IMR-90 (cell line): ENCODE data around the gene DUSP28. TPM values are rescaled to one million over a fixed set of nuclear protein-coding genes. Genes with fewer than 3 reads are reported as not detected.

ENCODE experiments used
- ATAC-seq: fragments of 200-7000 bp; cut with Tn5 transposase; 2 replicates; pipeline ENCODE4 v1.9.1; 2020; ENCODE audit warnings: low read depth, mild to moderate bottlenecking, moderate library complexity
- BruUV-seq: library from RNA; stranded (reverse); fragments of 400-500 nt; replicated peaks from 2 replicates; lab custom pipeline; 2021; lab: Mats Ljungman, UMichigan
- CTCF ChIA-PET: fragments of 300-600 bp; formaldehyde crosslinking; extraction: SDS; loops from one replicate; lab custom pipeline; 2021; ENCODE audit warnings: antibody characterized with exemption; lab: Yijun Ruan, JAX
- POLR2A ChIA-PET: fragments of 300-600 bp; sonication (Branson Sonifier 250); formaldehyde crosslinking; loops from one replicate; lab custom pipeline; 2022; ENCODE audit warnings: antibody characterized with exemption; ENCODE audit not compliant: unreplicated experiment; lab: Charles Lee
- DNase-seq: peaks from one replicate; pipeline ENCODE4 v3.0.0; 2013
- H2AFZ ChIP-seq: replicated peaks from 2 replicates; pipeline ENCODE3; 2013; ENCODE audit warnings: low read length, mild to moderate bottlenecking; ENCODE audit not compliant: poor library complexity
- H2AK5ac ChIP-seq: 2 replicates; pipeline ENCODE4 v1.6.1; 2013; ENCODE audit warnings: low read depth, low read length, inconsistent platforms
- H2AK9ac ChIP-seq: replicated peaks from 2 replicates; pipeline ENCODE3; 2013; ENCODE audit warnings: mild to moderate bottlenecking, low read depth, low read length, moderate library complexity; ENCODE audit not compliant: poor library complexity
- H2BK120ac ChIP-seq: 2 replicates; pipeline ENCODE4 v1.6.1; 2013; ENCODE audit warnings: low read depth, low read length, inconsistent platforms
- H2BK15ac ChIP-seq: 3 replicates; pipeline ENCODE4 v1.6.1; 2013; ENCODE audit warnings: low read depth, low read length, inconsistent platforms
- H2BK20ac ChIP-seq: 2 replicates; pipeline ENCODE4 v1.6.1; 2013; ENCODE audit warnings: low read depth, mild to moderate bottlenecking, inconsistent platforms, low read length, moderate library complexity
- H2BK5ac ChIP-seq: 2 replicates; pipeline ENCODE4 v1.6.1; 2013; ENCODE audit warnings: mild to moderate bottlenecking, low read depth, low read length, inconsistent platforms; ENCODE audit not compliant: poor library complexity, severe bottlenecking
- H3K14ac ChIP-seq: replicated peaks from 2 replicates; pipeline ENCODE4 v1.6.1; 2013; ENCODE audit warnings: low read depth, low read length, inconsistent platforms
- H3K18ac ChIP-seq: 2 replicates; pipeline ENCODE4 v1.6.1; 2013; ENCODE audit warnings: low read depth, low read length, control low read depth
- H3K23ac ChIP-seq: 2 replicates; pipeline ENCODE4 v1.6.1; 2013; ENCODE audit warnings: low read depth, low read length, inconsistent platforms
- H3K27ac ChIP-seq: 2 replicates; pipeline ENCODE4 v1.5.1; 2013; ENCODE audit warnings: mild to moderate bottlenecking, control low read depth, low read length; ENCODE audit not compliant: insufficient read depth
- H3K27me3 ChIP-seq: 2 replicates; pipeline ENCODE4 v1.6.1; 2013; ENCODE audit warnings: low read length; ENCODE audit not compliant: control insufficient read depth, insufficient read depth
- H3K36me3 ChIP-seq: 2 replicates; pipeline ENCODE4 v1.6.1; 2013; ENCODE audit warnings: low read length, mixed read lengths; ENCODE audit not compliant: control insufficient read depth, insufficient read depth
- H3K4ac ChIP-seq: 2 replicates; pipeline ENCODE4 v1.6.1; 2013; ENCODE audit warnings: low read depth, low read length, inconsistent platforms
- H3K4me1 ChIP-seq: 2 replicates; pipeline ENCODE4 v1.6.1; 2013; ENCODE audit warnings: low read length, mixed read lengths; ENCODE audit not compliant: control insufficient read depth, insufficient read depth
- H3K4me2 ChIP-seq: 2 replicates; pipeline ENCODE4 v1.6.1; 2013; ENCODE audit warnings: low read depth, mild to moderate bottlenecking, control low read depth, low read length, moderate library complexity
- H3K4me3 ChIP-seq: 2 replicates; pipeline ENCODE4 v1.5.1; 2013; ENCODE audit warnings: low read depth, mild to moderate bottlenecking, control low read depth, low read length, moderate library complexity; ENCODE audit not compliant: insufficient read depth
- H3K56ac ChIP-seq: 2 replicates; pipeline ENCODE4 v1.6.1; 2013; ENCODE audit warnings: low read length, inconsistent platforms; ENCODE audit not compliant: insufficient read depth; ENCODE audit errors: extremely low read depth
- H3K79me1 ChIP-seq, 2 experiments: 2 replicates each; pipeline ENCODE4 v1.6.1; 2013; ENCODE audit warnings: low read length in 2 of 2, inconsistent platforms in 1 of 2, low read depth in 1 of 2
- H3K9ac ChIP-seq: 2 replicates; pipeline ENCODE4 v1.6.1; 2013; ENCODE audit warnings: low read depth, low read length, control low read depth
- H3K9me1 ChIP-seq: 2 replicates; pipeline ENCODE4 v1.6.1; 2013; ENCODE audit warnings: low read length, inconsistent platforms; ENCODE audit not compliant: insufficient read depth
- H3K9me3 ChIP-seq: 2 replicates; pipeline ENCODE4 v1.6.1; 2013; ENCODE audit warnings: low read length; ENCODE audit not compliant: control insufficient read depth, insufficient read depth
- H4K20me1 ChIP-seq: 2 replicates; pipeline ENCODE4 v1.6.1; 2013; ENCODE audit warnings: low read length, inconsistent platforms; ENCODE audit not compliant: insufficient read depth
- H4K5ac ChIP-seq: 2 replicates; pipeline ENCODE4 v1.6.1; 2013; ENCODE audit warnings: mild to moderate bottlenecking, low read depth, low read length, control low read depth
- H4K8ac ChIP-seq, 2 experiments: 2 replicates each; pipeline ENCODE4 v1.6.1; 2013; ENCODE audit warnings: low read depth in 2 of 2, low read length in 2 of 2, control low read depth in 1 of 2, inconsistent platforms in 1 of 2
- H4K91ac ChIP-seq: 2 replicates; pipeline ENCODE4 v1.6.1; 2013; ENCODE audit warnings: low read depth, low read length, inconsistent platforms; ENCODE audit not compliant: insufficient read depth
- BHLHE40 ChIP-seq: fragments of 150-350 bp; IDR thresholded peaks from 2 replicates; pipeline ENCODE4 v1.6.1; 2016; ENCODE audit warnings: mild to moderate bottlenecking, low read depth, low read length
- CEBPB ChIP-seq: IDR thresholded peaks from 2 replicates; pipeline ENCODE4 v1.6.1; 2012; ENCODE audit warnings: low read depth, low read length, improper control_type of control experiment
- CTCF ChIP-seq: conservative IDR thresholded peaks from 2 replicates; pipeline ENCODE4 v1.5.1; 2012; ENCODE audit warnings: mild to moderate bottlenecking, low read depth, low read length, improper control_type of control experiment
- ELK1 ChIP-seq: fragments of 150-350 bp; IDR thresholded peaks from 2 replicates; pipeline ENCODE4 v1.6.1; 2016; ENCODE audit warnings: low read depth, mild to moderate bottlenecking, low read length, moderate library complexity, borderline replicate concordance
- MAZ ChIP-seq: IDR thresholded peaks from 2 replicates; pipeline ENCODE4 v1.6.1; 2012; ENCODE audit warnings: low read depth, mild to moderate bottlenecking, low read length, improper control_type of control experiment, moderate library complexity, borderline replicate concordance
- MXI1 ChIP-seq: IDR thresholded peaks from 2 replicates; pipeline ENCODE4 v1.6.1; 2012; ENCODE audit warnings: low read depth, mild to moderate bottlenecking, low read length, moderate library complexity, borderline replicate concordance
- NFE2L2 ChIP-seq: fragments of 150-350 bp; IDR thresholded peaks from 2 replicates; pipeline ENCODE4 v1.6.1; 2016; ENCODE audit warnings: low read depth, mild to moderate bottlenecking, low read length
- RAD21 ChIP-seq: IDR thresholded peaks from 2 replicates; pipeline ENCODE4 v1.6.1; 2012; ENCODE audit warnings: low read length, improper control_type of control experiment
- RCOR1 ChIP-seq: IDR thresholded peaks from 2 replicates; pipeline ENCODE4 v1.6.1; 2012; ENCODE audit warnings: mild to moderate bottlenecking, low read length, improper control_type of control experiment; ENCODE audit not compliant: insufficient replicate concordance
- RFX5 ChIP-seq: IDR thresholded peaks from 2 replicates; pipeline ENCODE4 v1.8.0; 2012; ENCODE audit warnings: low read depth, mild to moderate bottlenecking, low read length, moderate library complexity
- SMC3 ChIP-seq: fragments of 150-350 bp; IDR thresholded peaks from 2 replicates; pipeline ENCODE4 v1.6.1; 2016; ENCODE audit warnings: low read depth, mild to moderate bottlenecking, antibody characterized with exemption, low read length, moderate library complexity
- USF2 ChIP-seq: fragments of 150-350 bp; IDR thresholded peaks from 2 replicates; pipeline ENCODE4 v1.6.1; 2017; ENCODE audit warnings: mild to moderate bottlenecking, antibody characterized with exemption, low read length, low read depth
- WGBS, 2 experiments: methylation state at CpG; one replicate each; pipeline versions ENCODE4 v1.1.5 to v1.1.7; 2013; ENCODE audit warnings: missing lambda C conversion rate in 2 of 2; ENCODE audit not compliant: insufficient read length in 1 of 2; ENCODE audit errors: extremely low coverage in 2 of 2; 5-methylcytosine and 5-hydroxymethylcytosine counted together
- dilution Hi-C: fragments of 300-500 bp; cut with HindIII; formaldehyde crosslinking; loops from one replicate; pipeline ENCODE4 v1.14.3; 2018; ENCODE audit warnings: low sequenced_read_pairs; ENCODE audit not compliant: unreplicated experiment
- in situ Hi-C: fragments of 300-500 bp; cut with MboI; formaldehyde crosslinking; loops from 3 replicates; pipeline ENCODE4 v1.14.3; 2019; ENCODE audit warnings: low sequenced_read_pairs, inconsistent platforms, mixed read lengths
- intact Hi-C: fragments of 100-400 bp; cut with micrococcal nuclease; formaldehyde crosslinking; loops from 2 replicates; pipeline ENCODE4 v1.10.0; 2022
- polyA plus RNA-seq, 3 experiments: library from polyadenylated mRNA; depleted of rRNA; stranded (reverse); fragments of >200 nt; gene quantifications; 2 replicates each; pipeline ENCODE4 v1.2.3, GENCODE V29; 2012; ENCODE audit warnings: low replicate concordance in 1 of 3
- total RNA-seq: library from RNA; depleted of rRNA; stranded (reverse); fragments of >200 nt; gene quantifications from 2 replicates; pipeline ENCODE4 v1.2.3, GENCODE V29; 2012

Gene DUSP28
- total and polyA plus RNA-seq, 2 of the 4 experiments (the other 2 are of a cell fraction), result 1.1 to 3.3 TPM

GRCh38 chr2:240590681-240591111 is 30.5 kb downstream of the DUSP28 start:
- no peak overlapping the region for H2AK9ac ChIP-seq
- H2AK5ac ChIP-seq, result no peak overlapping the region
- POLR2A ChIA-PET, result no interaction called here
- H3K9me1 ChIP-seq, result peaks cover 10% of the 10 kb centered on the region; the same call in 1 of the 2 replicates
- no peak overlapping the region for H3K18ac ChIP-seq
- H2BK20ac ChIP-seq, result no peak overlapping the region
- no TSS peak for BruUV-seq
- no peak overlapping the region for H3K4me3 ChIP-seq
- H2BK15ac ChIP-seq, result no peak overlapping the region
- no peak overlapping the region for H4K8ac ChIP-seq
- H3K4me1 ChIP-seq, result peaks cover 7% of the 10 kb centered on the region; the same call in 1 of the 2 replicates
- intact Hi-C loops (no loop called here), dilution Hi-C loops (no loop called here), in situ Hi-C loops (no loop called here)
- no peak overlapping the region for H2BK5ac ChIP-seq
- no peak overlapping the region for H4K5ac ChIP-seq
- DNase-seq (no peak), ATAC-seq (no peak)
- H3K27me3 ChIP-seq, result no peaks in the 10 kb centered on the region
- no peak overlapping the region for H3K4ac ChIP-seq
- H3K14ac ChIP-seq, result no peak overlapping the region
- H2BK120ac ChIP-seq, result no peak overlapping the region
- CTCF ChIA-PET, result no interaction called here
- no peaks in the 10 kb centered on the region for H3K9me3 ChIP-seq
- no peak overlapping the region for H3K9ac ChIP-seq
- no peak overlapping the region for H3K23ac ChIP-seq
- no peak overlapping the region for H3K27ac ChIP-seq
- peaks cover 10% of the 10 kb centered on the region for H4K20me1 ChIP-seq
- no peak overlapping the region for H3K56ac ChIP-seq
- H4K91ac ChIP-seq, result no peak overlapping the region
- no peak overlapping the region for H3K4me2 ChIP-seq
- WGBS, 2 experiments, result 98% methylated on average over 13 of the region's 21 CpGs; no CpG with 5 or more reads in 1 of the 2 experiments
- H2AFZ ChIP-seq, result no peak overlapping the region
- peaks cover 12 to 51% of the 10 kb centered on the region in 2 experiments for H3K79me1 ChIP-seq
- TF ChIP-seq CTCF (no peak), RAD21 (no peak), CEBPB (no peak), BHLHE40 (no peak), NFE2L2 (no peak), MAZ (no peak), RFX5 (no peak), USF2 (no peak), MXI1 (no peak), SMC3 (no peak), ELK1 (no peak), RCOR1 (no peak)
- H3K36me3 ChIP-seq, result peaks cover 23% of the 10 kb centered on the region
